NCI-H82 treated with DMSO at 0.1 percent for 48 hours (cell line): ENCODE results near the gene PMS1.
A peak's percentile ranks its signal among the peaks of the same experiment; 100 is the strongest.
"Not testable (repeated sequence)": the region's sequence is repeated elsewhere in the genome, so short reads cannot be mapped to it uniquely, and the experiment has no call there.

Source experiments
- DNase-seq: peaks from one replicate; lab custom pipeline; 2025; ENCODE audit not compliant: unreplicated experiment; lab: John Stamatoyannopoulos, UW

PMS1 gene

GRCh38 chr2:189803431-189803830, 19.2 kb downstream of the PMS1 start:
- DNase-seq, result no peak

GRCh38 chr2:189818249-189819038, 34.2 kb downstream of the PMS1 start:
- DNase-seq, result no peak

- no peak for DNase-seq
Observed at GRCh38 chr2:189819297-189819704, 35.1 kb downstream of the PMS1 start.

- DNase-seq, result no peak
Observed at GRCh38 chr2:189821953-189822748, 37.9 kb downstream of the PMS1 start.

- DNase-seq, result no peak
Observed at GRCh38 chr2:189824694-189825396, 40.6 kb downstream of the PMS1 start.

- no peak for DNase-seq
Observed at GRCh38 chr2:189826039-189826438, 41.8 kb downstream of the PMS1 start.

GRCh38 chr2:189829102-189829833, 45.0 kb downstream of the PMS1 start:
- DNase-seq, result no peak

- no peak for DNase-seq
Observed at GRCh38 chr2:189830510-189830909, 46.3 kb downstream of the PMS1 start.

- peak; percentile 36 for DNase-seq
Observed at GRCh38 chr2:189834059-189834458, 49.8 kb downstream of the PMS1 start.

GRCh38 chr2:189834642-189835041, 50.4 kb downstream of the PMS1 start:
- not testable (repeated sequence) for DNase-seq

- DNase-seq, result no peak
Observed at GRCh38 chr2:189835855-189836558, 51.8 kb downstream of the PMS1 start.

- DNase-seq, result no peak
Observed at GRCh38 chr2:189836644-189837043, 52.4 kb downstream of the PMS1 start.

GRCh38 chr2:189837326-189837725, 53.1 kb downstream of the PMS1 start:
- DNase-seq, result no peak

GRCh38 chr2:189841019-189841418, 56.8 kb downstream of the PMS1 start:
- DNase-seq, result no peak

GRCh38 chr2:189848276-189848675, 64.0 kb downstream of the PMS1 start:
- DNase-seq, result no peak

- no peak for DNase-seq
Observed at GRCh38 chr2:189849550-189849949, 65.3 kb downstream of the PMS1 start.

GRCh38 chr2:189851174-189851826, 67.0 kb downstream of the PMS1 start:
- DNase-seq, result no peak

GRCh38 chr2:189854187-189854586, 69.9 kb downstream of the PMS1 start:
- no peak for DNase-seq

GRCh38 chr2:189854940-189855339, 70.7 kb downstream of the PMS1 start:
- no peak for DNase-seq

GRCh38 chr2:189858291-189858690, 74.0 kb downstream of the PMS1 start:
- DNase-seq, result no peak
